HG02571 (cell line): Measurements from ENCODE around the gene C1orf174.

Experiments
- ATAC-seq: cut with Tn5 transposase; IDR thresholded peaks from one replicate; pipeline ENCODE4 v1.9.1; 2021; ENCODE audit warnings: mild to moderate bottlenecking, moderate library complexity; ENCODE audit not compliant: unreplicated experiment

C1orf174 gene

DNA sequence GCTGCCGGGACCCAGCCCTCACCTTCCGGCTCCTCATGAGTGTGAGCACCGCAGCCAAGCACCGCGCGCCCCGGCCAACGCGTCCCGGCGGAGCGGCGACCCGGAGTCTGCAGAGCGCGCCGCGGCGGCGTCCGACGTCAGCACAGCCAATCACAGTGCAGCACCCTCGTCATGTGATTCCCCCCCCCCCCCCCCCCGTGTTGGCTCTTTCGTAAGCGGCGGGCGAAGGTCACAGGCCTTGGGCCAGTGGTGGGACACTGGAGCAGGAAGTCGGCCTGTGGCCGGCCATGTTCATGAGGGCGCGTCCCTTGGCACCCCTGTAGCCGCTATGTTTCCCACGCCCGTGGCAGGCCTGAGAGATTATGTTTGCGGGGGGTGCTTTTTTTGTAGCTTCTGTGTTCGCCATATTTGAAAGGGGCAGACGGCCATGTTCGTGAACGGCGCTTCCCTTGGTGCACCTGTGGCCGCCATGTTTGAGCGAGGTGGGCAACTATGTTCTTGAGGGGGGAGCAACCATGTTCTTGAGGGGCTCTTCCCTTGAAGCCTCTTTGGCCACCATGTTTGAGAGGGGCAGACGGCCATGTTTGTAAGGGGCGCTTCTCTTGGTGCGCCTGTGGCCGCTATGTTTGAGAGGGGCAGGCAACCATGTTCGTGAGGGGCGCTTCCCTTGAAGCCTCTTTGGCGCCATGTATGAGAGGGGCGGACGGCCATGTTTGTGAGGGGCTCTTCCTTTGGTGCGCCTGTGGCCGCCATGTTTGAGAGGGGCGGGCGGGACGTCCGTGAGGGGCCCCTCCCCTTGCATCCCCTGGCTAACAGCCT lies at the start of gene C1orf174:
TSS of gene C1orf174 (minus strand) at position 123 of the 819 bp plus-strand sequence. CDS start at position 37, 86 bp downstream.
- ATAC-seq, result peak; percentile 68

DNA sequence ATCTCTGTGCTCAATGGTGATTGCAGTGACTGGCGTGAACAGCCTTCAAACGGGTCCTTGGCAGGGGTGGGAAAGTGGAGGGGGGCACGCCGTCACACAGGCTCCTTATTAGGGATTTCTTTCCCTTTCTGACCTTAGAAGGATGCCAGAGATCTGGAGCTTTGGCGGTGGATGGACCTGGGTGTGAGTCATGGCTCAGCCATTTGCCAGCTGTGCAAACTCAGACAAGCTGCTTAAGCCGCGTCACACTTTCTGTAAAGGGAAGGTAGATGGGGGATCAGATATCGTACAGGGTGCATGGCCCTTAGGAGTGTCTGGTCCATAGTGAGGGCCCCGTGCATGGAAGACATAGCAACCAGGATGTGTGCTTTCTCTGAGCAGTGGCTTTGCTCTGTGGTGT lies 48.3 kb upstream of the C1orf174 start:
- ATAC-seq, result no peak

DNA sequence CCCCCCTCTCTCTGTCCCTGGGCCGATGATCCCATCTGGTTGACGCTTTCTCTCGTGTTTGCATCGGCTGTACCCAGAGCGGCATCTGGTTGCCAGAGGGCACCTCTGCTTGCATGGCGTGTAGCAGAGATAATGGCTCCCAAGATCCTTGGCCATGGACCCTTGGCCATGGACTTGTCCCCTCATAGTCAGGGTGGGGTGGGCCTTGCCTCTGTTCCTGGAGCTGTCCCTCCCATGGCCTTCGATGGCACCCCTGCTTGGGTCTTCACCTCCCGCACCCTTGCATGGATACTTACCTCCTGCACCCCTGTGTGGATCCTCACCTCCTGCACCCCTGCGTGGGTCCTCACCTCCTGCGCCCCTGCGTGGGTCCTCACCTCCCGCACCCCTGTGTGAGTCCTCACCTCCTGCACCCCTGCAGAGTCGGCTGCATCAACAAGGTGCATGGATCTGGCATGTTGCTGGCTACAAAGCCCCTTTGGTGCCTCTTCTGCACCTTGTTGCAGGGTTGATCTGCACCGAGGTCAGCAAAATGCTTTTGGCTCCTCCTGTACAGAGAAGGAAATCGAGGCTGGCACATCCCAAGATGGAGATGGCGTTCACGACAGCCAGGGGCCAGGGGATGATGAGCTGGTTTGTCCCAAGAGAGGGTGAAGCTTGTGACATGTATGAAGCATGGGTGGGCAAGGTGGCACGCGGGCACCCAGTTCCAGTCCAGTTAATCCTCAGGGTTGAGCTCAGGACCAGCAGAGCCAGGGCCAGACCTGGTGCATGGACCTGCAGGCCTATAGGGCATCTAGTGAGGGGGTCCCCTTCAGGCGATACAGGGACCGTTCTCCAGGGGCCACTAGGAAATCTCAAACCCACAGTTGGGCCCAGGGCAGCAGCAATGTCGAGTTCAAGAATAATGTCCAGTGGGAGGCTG lies 46.1 kb upstream of the C1orf174 start:
- ATAC-seq, result no peak

DNA sequence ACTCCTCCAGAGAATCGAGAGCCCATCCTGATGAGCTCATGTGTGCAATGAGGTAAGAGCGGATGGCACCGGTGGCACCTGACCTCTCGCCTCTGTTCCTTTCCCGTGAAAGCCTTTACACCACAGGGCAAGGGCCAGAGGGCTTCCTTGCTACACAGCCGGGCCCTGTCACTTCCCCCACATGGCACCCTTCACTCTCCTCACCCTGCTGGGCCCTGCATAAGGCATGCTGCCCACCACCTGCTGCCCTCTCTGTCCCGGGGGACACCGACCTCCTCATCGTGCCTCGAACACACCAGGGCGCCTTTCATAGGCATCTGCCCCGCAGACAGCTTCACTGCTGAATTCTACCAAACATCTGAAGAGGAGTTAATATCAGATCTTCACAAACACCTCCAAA lies 45.1 kb upstream of the C1orf174 start:
- no peak for ATAC-seq

DNA sequence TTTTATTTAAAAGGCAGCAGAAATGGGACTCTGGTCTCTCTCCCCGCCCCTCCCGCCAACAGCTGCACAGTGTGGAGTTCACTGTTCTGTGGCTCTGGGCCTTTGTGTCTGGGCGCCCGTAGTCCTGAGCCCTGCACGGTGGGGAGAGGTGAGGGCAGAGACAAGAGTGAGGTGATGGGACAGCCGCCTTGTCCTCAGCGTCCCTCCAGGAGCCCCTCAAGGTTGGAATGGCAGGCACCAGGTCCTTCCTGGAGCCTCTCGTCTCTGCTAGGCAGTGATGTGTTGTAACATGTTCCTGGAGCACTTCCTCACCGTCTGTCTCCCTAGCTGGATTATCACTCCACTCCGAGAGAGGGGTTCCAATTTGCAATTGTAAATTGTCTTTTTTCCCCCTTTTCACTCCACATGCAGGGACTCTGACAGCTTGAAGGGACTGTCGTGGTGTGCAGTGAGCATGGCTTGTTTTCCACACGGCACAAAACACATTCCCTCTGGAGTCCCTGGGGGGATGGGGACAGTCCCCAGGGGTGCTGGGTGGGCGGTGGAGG lies 44.6 kb upstream of the C1orf174 start:
- ATAC-seq, result no peak

DNA sequence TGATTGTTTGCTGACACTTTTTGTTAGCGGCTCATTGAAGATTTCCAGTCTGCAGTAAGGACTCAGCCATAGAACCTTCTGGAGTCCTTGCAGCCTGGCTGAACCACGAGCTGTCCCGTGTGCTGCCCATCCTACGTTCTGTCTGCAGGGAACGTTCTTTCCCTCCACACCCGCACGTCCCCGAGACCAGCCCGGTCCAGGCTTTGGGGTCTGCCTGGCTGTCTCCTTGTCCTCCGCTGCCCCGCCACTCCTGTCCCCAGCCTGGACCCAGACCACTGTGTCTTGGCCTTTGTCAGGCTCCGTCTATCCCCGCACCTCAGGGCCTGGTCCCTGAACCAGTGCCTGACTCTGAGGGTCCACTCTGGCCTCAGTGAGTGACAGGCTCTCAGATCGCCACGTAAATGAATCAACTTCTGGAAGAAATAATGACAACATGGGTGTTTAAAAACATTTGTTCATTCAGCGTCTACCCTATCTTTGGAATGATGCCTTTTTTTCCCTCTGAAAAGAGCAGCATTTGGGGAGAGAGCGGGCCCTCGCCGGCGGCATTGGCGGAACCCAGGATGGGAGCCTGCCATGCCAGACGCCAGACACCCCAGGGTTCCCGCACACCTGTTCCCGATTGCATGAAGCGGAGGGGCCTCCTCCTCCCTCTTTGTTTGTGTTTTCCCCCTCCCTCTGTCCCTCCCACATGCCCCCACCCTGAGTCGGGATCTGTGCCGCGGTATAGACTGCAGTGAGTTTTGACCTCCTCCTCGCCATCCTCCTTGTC lies 43.9 kb upstream of the C1orf174 start:
- ATAC-seq, result no peak

DNA sequence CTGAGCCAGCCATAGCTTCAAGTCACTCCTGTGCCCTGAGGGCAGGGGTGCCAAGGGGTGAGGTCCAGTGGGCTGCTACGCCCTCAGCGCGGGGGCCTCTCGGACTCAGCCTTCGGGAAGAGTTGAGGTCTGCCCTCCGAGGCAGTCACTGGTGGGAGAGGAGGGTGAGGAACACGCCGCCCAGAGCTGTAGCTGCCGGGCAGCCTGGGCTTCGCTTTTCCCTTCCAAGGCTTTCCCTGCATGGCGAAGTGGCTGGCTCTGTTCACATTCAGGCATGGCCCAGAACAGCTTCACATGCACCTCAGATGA lies 43.0 kb upstream of the C1orf174 start:
- no peak for ATAC-seq

DNA sequence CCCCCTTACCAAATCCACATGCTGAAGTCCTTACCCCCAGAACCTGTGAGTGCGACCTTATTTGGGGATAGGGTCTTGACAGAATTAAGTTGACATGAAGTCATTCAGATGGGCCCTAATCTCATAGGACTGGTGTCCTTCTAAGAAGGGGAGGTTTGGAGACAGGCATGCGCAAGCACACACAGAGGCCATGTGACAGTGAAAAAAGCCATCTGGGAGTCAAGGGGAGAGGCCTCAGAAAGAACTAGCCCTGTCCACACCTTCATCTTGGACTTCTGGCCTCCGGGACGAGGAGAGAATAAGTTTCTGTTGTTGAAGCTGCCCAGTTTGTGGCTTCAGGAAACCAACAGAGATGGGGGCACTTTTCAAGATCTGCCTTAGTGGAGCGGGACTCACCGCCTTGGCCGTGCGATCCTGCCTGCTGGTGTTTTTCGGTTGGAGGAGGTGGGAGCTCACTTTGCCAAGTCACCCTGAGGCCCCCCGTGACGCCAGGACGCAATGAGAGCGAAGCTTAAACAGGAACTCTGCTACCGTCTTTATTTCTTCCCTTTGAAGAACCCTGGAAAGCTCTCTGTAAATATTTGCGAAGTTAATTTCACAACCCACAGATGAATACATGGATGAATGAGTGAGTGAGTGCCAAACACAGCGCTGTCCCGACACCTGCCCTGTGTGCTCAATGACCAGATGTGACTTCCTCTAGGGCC lies 42.5 kb upstream of the C1orf174 start:
- no peak for ATAC-seq

DNA sequence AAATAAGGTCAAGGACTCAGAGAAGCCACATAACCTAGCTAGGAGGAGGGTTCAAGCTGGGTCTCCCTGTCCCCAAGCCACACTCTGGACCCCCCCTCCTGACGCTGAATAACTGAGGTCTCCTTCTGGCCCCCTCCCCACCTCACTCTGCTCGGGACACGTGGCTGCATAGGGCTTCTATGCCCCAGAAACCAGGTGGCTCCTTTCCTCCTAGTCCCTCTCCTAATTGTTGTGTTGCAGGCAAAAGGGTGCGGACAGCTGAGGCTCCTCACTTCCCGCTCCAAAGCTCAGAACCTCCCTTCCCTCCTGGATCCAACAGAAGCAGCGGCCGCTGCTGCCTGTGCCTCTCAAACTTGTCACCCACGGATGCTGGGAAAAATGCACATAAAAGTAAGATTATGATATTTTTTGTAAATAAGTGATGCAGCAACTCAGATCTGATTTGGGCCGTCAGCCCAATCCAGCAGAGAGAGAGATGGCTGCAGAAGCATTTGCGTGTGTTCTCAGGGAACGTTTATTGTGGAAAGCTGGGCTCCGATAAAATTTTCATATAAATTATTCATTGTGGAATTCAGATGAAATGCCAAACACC lies 40.8 kb upstream of the C1orf174 start:
- no peak for ATAC-seq

DNA sequence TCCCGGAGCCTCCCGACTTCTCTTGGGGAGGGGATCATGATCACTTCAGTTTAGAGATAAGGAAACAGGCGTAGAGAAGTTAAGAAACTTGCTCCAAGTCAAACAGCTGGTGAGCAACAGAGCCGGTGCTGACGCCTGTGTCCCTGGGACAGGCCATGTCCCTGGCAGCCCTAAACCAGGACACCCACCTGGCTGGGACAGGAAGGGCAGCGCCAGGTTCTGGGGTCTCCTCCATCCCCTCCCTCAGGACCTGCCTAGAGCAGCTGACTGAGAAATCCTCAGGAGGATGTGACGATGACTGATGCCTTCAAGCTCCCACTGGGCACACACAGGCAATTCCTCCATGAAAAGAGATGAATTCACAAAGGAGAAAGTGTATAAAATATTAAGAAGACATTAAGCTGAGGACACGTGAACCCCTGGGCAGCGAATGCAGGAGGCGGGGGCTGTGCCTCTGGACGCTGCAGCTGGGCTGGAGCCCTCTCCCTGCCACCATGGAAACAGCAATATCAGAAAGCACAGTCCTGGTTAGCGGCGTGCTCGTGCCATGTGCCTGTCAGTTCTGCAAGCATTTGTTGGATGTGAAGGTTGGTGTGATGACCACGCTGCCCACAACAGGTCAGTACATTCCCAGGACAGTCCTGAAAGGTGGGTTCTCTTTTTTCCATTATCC lies 40.1 kb upstream of the C1orf174 start:
- ATAC-seq, result no peak

DNA sequence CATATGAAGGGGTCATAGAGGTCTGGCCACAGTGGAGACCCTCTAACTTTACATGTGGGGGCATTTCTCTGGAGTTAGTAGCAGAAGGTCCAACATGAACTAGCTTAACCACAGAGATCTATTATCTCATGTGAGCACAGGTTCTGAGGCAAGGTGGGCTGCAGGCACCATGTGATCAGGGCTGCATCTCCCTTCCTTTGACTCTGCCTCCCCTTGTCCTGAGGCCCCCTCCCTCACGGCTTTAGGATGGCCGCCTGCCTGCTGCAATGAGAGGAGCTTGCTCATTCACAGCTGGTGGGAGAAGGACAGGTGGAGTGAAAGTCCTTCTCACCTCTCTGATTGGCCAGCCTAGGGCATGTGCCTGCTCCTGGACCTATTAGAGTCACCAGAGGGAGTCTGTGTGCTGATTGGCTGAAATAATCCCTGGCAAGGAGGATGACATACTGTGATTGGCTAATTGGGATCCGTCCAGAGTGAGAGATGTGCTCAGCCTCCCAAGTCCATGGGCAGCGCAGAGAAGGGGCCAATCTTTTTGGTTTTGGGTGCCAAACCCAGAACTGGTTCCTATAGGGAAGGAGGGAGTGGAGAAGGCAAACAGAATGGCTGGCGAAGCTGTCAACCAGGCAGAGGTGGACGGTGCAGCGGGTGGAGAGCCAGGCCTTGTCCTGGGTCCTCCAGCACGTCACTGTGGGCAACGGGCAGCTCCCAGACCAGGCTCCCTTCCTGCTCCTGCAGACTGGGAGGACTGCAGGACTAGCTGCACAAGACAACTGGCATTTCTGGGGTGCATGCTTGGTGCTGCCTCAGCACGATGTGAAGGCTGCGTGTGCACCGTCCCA lies 39.4 kb upstream of the C1orf174 start:
- no peak for ATAC-seq

DNA sequence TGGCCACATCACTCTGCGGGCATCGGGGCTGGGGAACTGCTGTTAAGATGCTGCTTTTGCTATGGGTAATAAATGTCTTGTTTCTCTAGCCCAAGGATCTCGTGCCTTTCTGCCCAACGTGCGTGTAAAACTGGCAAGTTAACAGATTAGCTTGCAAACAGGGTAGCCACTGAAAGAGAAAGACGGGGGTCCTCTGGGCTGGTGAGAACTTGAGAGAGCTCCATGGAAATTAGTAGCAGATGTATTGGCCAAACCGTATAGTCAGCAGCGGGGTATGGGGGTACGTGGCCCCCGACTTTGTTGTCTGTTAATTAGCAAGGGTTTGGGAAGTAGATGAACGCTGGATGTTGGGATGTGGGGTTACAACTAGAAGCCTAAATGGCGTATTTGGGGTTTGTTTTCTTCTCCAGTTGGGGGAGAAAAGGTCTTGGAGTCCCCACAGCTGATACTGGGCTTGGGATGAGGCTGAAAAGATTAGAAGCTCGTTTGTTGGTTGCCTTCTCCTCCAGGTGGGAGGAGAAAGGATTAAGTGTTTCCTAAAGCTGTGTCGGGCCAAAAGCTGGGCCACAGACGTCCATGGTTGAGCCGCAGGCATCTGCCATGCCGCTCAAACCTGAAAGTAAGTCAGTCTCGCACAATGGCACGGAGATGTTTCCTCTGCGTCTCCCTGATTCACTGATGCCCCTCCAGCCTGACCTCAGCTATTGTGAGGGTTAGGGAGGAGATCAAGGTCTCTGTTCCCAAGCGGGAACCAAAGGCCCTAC lies 32.3 kb upstream of the C1orf174 start:
- ATAC-seq, result no peak

DNA sequence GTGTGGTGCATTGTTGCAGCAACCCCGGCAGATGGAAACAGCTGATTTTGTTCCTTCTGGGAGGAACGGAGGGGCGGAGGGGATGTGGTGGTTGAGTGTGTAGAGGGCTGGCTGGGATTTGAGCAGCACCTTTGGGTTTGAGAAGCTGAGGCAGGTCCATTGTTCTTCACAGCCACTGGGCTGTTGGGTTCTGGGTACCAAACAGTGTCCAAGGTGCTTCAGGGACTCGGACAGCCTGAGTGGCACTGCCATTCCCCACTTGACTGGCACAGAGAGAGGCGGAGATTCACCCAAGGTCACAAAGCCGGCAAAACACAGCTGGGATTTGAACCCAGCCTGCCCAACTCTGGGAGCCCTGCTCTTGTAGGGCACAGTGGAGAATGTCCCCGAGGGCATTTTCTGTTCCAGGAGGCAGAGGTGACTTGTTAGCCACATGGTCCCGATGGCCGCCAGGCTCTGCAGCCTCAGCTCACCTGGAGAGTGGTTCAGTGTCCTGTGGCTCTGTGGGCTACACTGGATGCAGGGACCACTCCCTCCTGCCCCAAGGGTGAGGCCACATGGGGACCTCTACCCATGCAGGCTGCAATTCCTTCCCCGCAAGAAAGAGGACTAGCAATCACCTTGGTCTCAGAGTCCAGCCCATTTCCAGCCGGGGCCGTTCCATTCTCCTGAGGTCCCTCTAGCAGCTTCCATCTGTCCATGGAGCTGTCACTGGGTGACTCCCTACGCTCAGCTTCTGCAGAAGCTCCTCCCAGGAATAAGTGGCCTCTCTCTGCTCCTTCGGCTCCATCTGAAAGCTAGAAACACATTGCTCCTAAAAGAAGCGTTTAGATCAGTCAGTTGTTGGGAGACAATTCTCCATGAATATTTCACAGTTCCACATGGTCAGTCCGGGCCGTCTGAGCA lies 31.2 kb upstream of the C1orf174 start:
- no peak for ATAC-seq

DNA sequence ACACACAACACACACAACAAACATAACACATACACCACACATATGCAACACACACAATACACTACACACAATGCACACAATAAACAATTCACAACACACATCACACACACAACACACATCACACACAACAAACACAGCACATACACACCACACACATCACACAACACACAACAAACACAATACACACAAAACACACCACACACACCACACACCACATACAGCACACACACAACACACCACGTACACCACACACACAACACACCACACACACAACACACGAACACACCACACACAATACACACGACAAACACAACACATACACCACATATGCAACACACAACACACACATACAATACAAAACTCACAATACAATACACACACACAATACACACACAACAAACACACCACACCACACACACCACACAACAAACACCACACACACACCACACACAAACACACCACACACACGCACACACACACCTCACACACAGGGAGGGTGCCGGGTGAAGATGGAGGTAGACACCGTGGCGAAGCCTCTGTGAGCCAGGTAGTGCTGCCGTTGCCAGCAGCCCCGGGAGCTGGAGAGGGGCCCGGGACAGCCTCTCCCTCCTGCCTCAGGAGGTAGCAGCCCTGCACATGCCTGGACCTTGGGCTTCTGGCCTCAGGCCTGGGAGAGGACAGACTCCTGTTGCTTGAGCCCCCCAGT lies 30.4 kb upstream of the C1orf174 start:
- no peak for ATAC-seq

DNA sequence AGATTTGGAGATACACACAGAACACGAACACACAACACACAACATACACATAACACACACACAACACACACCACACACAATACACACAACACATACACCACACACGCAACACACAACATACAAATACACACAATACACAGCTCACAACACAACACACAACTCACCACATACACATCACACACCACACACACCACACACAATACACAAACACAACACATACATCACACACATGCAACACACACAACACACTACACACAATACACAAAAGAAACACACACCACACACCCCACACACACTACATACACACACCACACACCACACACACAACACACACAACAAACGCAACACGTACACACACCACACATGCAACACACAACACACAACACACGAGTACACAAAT lies 29.1 kb upstream of the C1orf174 start:
- no peak for ATAC-seq

DNA sequence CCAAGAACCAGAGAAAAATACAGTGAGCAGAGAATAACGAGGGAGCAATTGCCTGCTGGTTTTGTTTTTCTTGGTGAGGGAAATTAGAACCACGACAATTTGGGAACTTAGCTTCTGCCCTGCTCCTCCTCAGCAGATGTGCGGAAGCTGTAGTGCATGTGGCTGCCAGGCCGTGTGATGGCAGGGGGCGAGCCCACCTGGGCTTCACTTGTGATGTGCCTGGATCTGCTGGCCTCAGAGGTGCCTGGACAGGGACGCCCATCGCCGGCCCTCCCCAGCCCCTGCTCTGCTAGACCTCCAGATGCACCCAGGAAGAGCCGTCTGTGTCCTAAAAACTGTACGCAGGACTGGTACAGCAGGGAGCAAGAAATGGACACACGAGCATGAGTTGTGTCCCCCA lies 28.5 kb upstream of the C1orf174 start:
- ATAC-seq, result no peak
